GM18505 (cell line): Measurements from ENCODE around the gene CHD6.

Experiments used
- ATAC-seq: cut with Tn5 transposase; IDR thresholded peaks from one replicate; pipeline ENCODE4 v1.9.1; 2021; ENCODE audit not compliant: unreplicated experiment
- POLR2A ChIP-seq: IDR thresholded peaks from 4 replicates; pipeline ENCODE4 v1.6.1; 2011; ENCODE audit warnings: borderline replicate concordance; ENCODE audit not compliant: insufficient read depth, insufficient read length; ENCODE audit errors: extremely low read depth

Gene CHD6

GRCh38 chr20:41513829-41514228, 104.3 kb downstream of the CHD6 start:
- no peak for ATAC-seq
- no peak for TF ChIP-seq POLR2A

- no peak for ATAC-seq
- TF ChIP-seq POLR2A = no peak
Measured at GRCh38 chr20:41512624-41513023, 105.6 kb downstream of the CHD6 start.

GRCh38 chr20:41510847-41511450, 107.2 kb downstream of the CHD6 start:
- no peak for TF ChIP-seq POLR2A
- no peak for ATAC-seq

GRCh38 chr20:41510224-41510623, 108.0 kb downstream of the CHD6 start:
- TF ChIP-seq POLR2A = no peak
- no peak for ATAC-seq

- ATAC-seq = no peak
- no peak for TF ChIP-seq POLR2A
Measured at GRCh38 chr20:41509316-41510200, 108.6 kb downstream of the CHD6 start.

GRCh38 chr20:41508335-41508734, 109.8 kb downstream of the CHD6 start:
- TF ChIP-seq POLR2A = no peak
- ATAC-seq = no peak

GRCh38 chr20:41507851-41508250, 110.3 kb downstream of the CHD6 start:
- ATAC-seq = no peak
- no peak for TF ChIP-seq POLR2A

- ATAC-seq = no peak
- TF ChIP-seq POLR2A = no peak
Measured at GRCh38 chr20:41507436-41507835, 110.7 kb downstream of the CHD6 start.

- no peak for ATAC-seq
- no peak for TF ChIP-seq POLR2A
Measured at GRCh38 chr20:41506192-41506915, 111.8 kb downstream of the CHD6 start.

- TF ChIP-seq POLR2A = no peak
- ATAC-seq = no peak
Measured at GRCh38 chr20:41505184-41505583, 113.0 kb downstream of the CHD6 start.

GRCh38 chr20:41501376-41501775, 116.8 kb downstream of the CHD6 start:
- TF ChIP-seq POLR2A = no peak
- no peak for ATAC-seq

- TF ChIP-seq POLR2A = no peak
- ATAC-seq = no peak
Measured at GRCh38 chr20:41499961-41500725, 118.0 kb downstream of the CHD6 start.

GRCh38 chr20:41499064-41499463, 119.1 kb downstream of the CHD6 start:
- ATAC-seq = no peak
- TF ChIP-seq POLR2A = no peak

GRCh38 chr20:41497186-41497895, 120.8 kb downstream of the CHD6 start:
- ATAC-seq = no peak
- TF ChIP-seq POLR2A = no peak
